Prostate gland (tissue), 2 donors: ENCODE data around the gene OSBPL3.

Source experiments
- CTCF ChIP-seq, 4 experiments: fragments of 200-600 bp in 2 of 4; fragments of 450-650 bp in 2 of 4; sonication (generic) in 2 of 4; IDR thresholded peaks; 1 replicate in 3 of 4; 2 replicates in 1 of 4; pipeline ENCODE4 v1.5.1; 2016 to 2019; ENCODE audit warnings: antibody characterized with exemption in 4 of 4, mild to moderate bottlenecking in 2 of 4, moderate library complexity in 2 of 4
- POLR2A ChIP-seq: fragments of 450-650 bp; IDR thresholded peaks from one replicate; pipeline ENCODE4 v1.6.1; 2016; ENCODE audit warnings: antibody characterized with exemption, mild to moderate bottlenecking
- POLR2AphosphoS5 ChIP-seq: sonication (generic); formaldehyde crosslinking; IDR thresholded peaks from one replicate; pipeline ENCODE4 v1.6.1; 2017; ENCODE audit warnings: antibody characterized with exemption

GRCh38 chr7:24932389-24932788 is 47.6 kb downstream of the OSBPL3 start:
- TF ChIP-seq CTCF (IDR thresholded peaks at IDR 0.05) (no peak), POLR2A (no peak), POLR2AphosphoS5 (no peak)
